Neural progenitor cell (in vitro differentiated cells): ENCODE data around the gene STARD8. TPM values are rescaled to one million over a fixed set of nuclear protein-coding genes. Genes with fewer than 3 reads are reported as not detected.

Experiments used
- DNase-seq: peaks from one replicate; pipeline ENCODE4 v3.0.0-alpha.2; 2016; ENCODE audit warnings: low spot score
- H2AFZ ChIP-seq: fragments of 200-600 bp; sonication (generic); replicated peaks from 2 replicates; pipeline ENCODE4 v1.6.1; 2016; ENCODE audit warnings: antibody characterized with exemption
- H3F3A ChIP-seq: fragments of 200-600 bp; sonication (generic); 2 replicates; pipeline ENCODE4 v1.6.1; 2016; ENCODE audit warnings: antibody characterized with exemption, low read depth
- H3K27ac ChIP-seq: fragments of 200-600 bp; sonication (generic); 2 replicates; pipeline ENCODE4 v1.5.1; 2016; ENCODE audit warnings: mild to moderate bottlenecking
- H3K27me3 ChIP-seq: fragments of 200-600 bp; sonication (generic); 2 replicates; pipeline ENCODE4 v1.6.1; 2016; ENCODE audit warnings: mild to moderate bottlenecking, moderate library complexity
- H3K36me3 ChIP-seq: fragments of 200-600 bp; sonication (generic); 2 replicates; pipeline ENCODE4 v1.5.1; 2016
- H3K4me1 ChIP-seq: fragments of 200-600 bp; sonication (generic); 2 replicates; pipeline ENCODE4 v1.6.1; 2016; ENCODE audit warnings: mixed run types
- H3K4me2 ChIP-seq: fragments of 200-600 bp; sonication (generic); 2 replicates; pipeline ENCODE4 v1.6.1; 2016
- H3K4me3 ChIP-seq: fragments of 200-600 bp; sonication (generic); 2 replicates; pipeline ENCODE4 v1.5.1; 2016
- H3K79me2 ChIP-seq: fragments of 200-600 bp; sonication (generic); 2 replicates; pipeline ENCODE4 v1.6.1; 2016; ENCODE audit warnings: low read depth
- H3K9ac ChIP-seq: fragments of 200-600 bp; sonication (generic); 2 replicates; pipeline ENCODE4 v1.6.1; 2016
- H3K9me3 ChIP-seq: fragments of 200-600 bp; sonication (generic); 2 replicates; pipeline ENCODE4 v1.5.1; 2016; ENCODE audit warnings: low read depth
- H4K20me1 ChIP-seq: fragments of 200-600 bp; sonication (generic); 2 replicates; pipeline ENCODE4 v1.6.1; 2016; ENCODE audit warnings: low read depth
- H3K27ac Mint-ChIP-seq: 3 replicates; pipeline ENCODE4 v1.8.0; 2021; ENCODE audit warnings: mixed read lengths
- H3K27me3 Mint-ChIP-seq: 2 replicates; pipeline ENCODE4 v1.8.0; 2022; ENCODE audit warnings: low read depth, mild to moderate bottlenecking, inconsistent platforms, moderate library complexity, mixed read lengths; ENCODE audit not compliant: insufficient read depth
- H3K36me3 Mint-ChIP-seq: 3 replicates; pipeline ENCODE4 v1.8.0; 2021; ENCODE audit warnings: mixed read lengths
- H3K4me1 Mint-ChIP-seq: 3 replicates; pipeline ENCODE4 v1.8.0; 2021; ENCODE audit warnings: mixed read lengths
- H3K4me3 Mint-ChIP-seq: 3 replicates; pipeline ENCODE4 v1.8.0; 2021; ENCODE audit warnings: mild to moderate bottlenecking, moderate library complexity, mixed read lengths
- H3K9me3 Mint-ChIP-seq: 3 replicates; pipeline ENCODE4 v1.8.0; 2020; ENCODE audit warnings: mixed read lengths
- CTCF ChIP-seq: fragments of 200-600 bp; sonication (generic); IDR thresholded peaks from 2 replicates; pipeline ENCODE4 v1.5.1; 2017; ENCODE audit warnings: antibody characterized with exemption, mild to moderate bottlenecking
- EZH2 ChIP-seq: fragments of 200-600 bp; sonication (generic); IDR thresholded peaks from 2 replicates; pipeline ENCODE4 v1.6.1; 2017; ENCODE audit warnings: antibody characterized with exemption, mild to moderate bottlenecking, moderate library complexity
- EZH2phosphoT487 ChIP-seq: fragments of 200-600 bp; sonication (generic); IDR thresholded peaks from 2 replicates; pipeline ENCODE4 v1.6.1; 2017; ENCODE audit warnings: antibody characterized with exemption
- total RNA-seq: library from RNA; depleted of rRNA; stranded (reverse); fragments of >200 nt; gene quantifications from 2 replicates; pipeline ENCODE4 v1.2.3, GENCODE V29; 2015; ENCODE audit warnings: low replicate concordance

The STARD8 gene
- total RNA-seq, 1 donor from 2014 or later = 0.82 TPM

- Mint-ChIP-seq H3K36me3 (no peaks in the 10 kb centered on the region), H3K4me3 (no peak overlapping the region), H3K9me3 (no peaks in the 10 kb centered on the region), H3K27me3 (peaks cover 7% of the 10 kb centered on the region), H3K27ac (no peak overlapping the region), H3K4me1 (peaks cover 5% of the 10 kb centered on the region)
- no peaks in the 10 kb centered on the region for H3K27me3 ChIP-seq
- no peaks in the 10 kb centered on the region for H3K36me3 ChIP-seq
- H3K79me2 ChIP-seq = no peaks in the 10 kb centered on the region
- no peak overlapping the region for H3K9ac ChIP-seq
- H3K4me1 ChIP-seq = peaks cover 4% of the 10 kb centered on the region
- H2AFZ ChIP-seq = no peak overlapping the region
- no peak for DNase-seq
- H4K20me1 ChIP-seq = no peaks in the 10 kb centered on the region
- H3K4me3 ChIP-seq = no peak overlapping the region
- TF ChIP-seq EZH2phosphoT487 (no peak), CTCF (no peak), EZH2 (no peak)
- no peaks in the 10 kb centered on the region for H3K9me3 ChIP-seq
- no peak overlapping the region for H3K4me2 ChIP-seq
- no peak overlapping the region for H3K27ac ChIP-seq
- H3F3A ChIP-seq = no peaks in the 10 kb centered on the region
Measured at GRCh38 chrX:68644861-68645260, 2.6 kb upstream of the STARD8 start.

- H3K27ac ChIP-seq = no peak overlapping the region
- no peak for TF ChIP-seq CTCF
- TF ChIP-seq EZH2 = no peak
- no peak for TF ChIP-seq EZH2phosphoT487
Measured at GRCh38 chrX:68646421-68646820, 1.0 kb upstream of the STARD8 start.

GRCh38 chrX:68648960-68649359 is 1.5 kb downstream of the STARD8 start:
- no peak overlapping the region for H3K4me3 ChIP-seq
- TF ChIP-seq CTCF = no peak
- no peak for TF ChIP-seq EZH2
- TF ChIP-seq EZH2phosphoT487 = no peak
- H3K27me3 Mint-ChIP-seq = peaks cover 18% of the 10 kb centered on the region
- H3K4me2 ChIP-seq = peak overlapping the region; percentile 40
- H3K79me2 ChIP-seq = no peaks in the 10 kb centered on the region
- H3K36me3 ChIP-seq = no peaks in the 10 kb centered on the region
- peaks cover 5% of the 10 kb centered on the region for H3K4me1 Mint-ChIP-seq
- no peaks in the 10 kb centered on the region for H4K20me1 ChIP-seq
- no peak overlapping the region for H3K4me3 Mint-ChIP-seq
- H2AFZ ChIP-seq = peak overlapping the region; percentile 1
- peaks cover 4% of the 10 kb centered on the region for H3K4me1 ChIP-seq
- H3F3A ChIP-seq = no peaks in the 10 kb centered on the region
- DNase-seq = peak; percentile 66
- H3K36me3 Mint-ChIP-seq = no peaks in the 10 kb centered on the region
- peaks cover 4% of the 10 kb centered on the region for H3K9me3 Mint-ChIP-seq
- no peaks in the 10 kb centered on the region for H3K9me3 ChIP-seq
- no peak overlapping the region for H3K27ac ChIP-seq
- no peaks in the 10 kb centered on the region for H3K27me3 ChIP-seq
- H3K9ac ChIP-seq = no peak overlapping the region
- H3K27ac Mint-ChIP-seq = peak overlapping the region; percentile 4

More at GRCh38 chrX:68646421-68646820, 1.0 kb upstream of the STARD8 start:
- Mint-ChIP-seq H3K9me3 (no peaks in the 10 kb centered on the region), H3K27me3 (peaks cover 11% of the 10 kb centered on the region), H3K4me3 (no peak overlapping the region), H3K27ac (no peak overlapping the region), H3K36me3 (no peaks in the 10 kb centered on the region), H3K4me1 (peaks cover 5% of the 10 kb centered on the region)
- no peak overlapping the region for H3K4me2 ChIP-seq
- no peaks in the 10 kb centered on the region for H3K36me3 ChIP-seq
- H3K4me3 ChIP-seq = no peak overlapping the region
- H3K27me3 ChIP-seq = no peaks in the 10 kb centered on the region
- no peak for DNase-seq
- no peaks in the 10 kb centered on the region for H3F3A ChIP-seq
- no peak overlapping the region for H3K9ac ChIP-seq
- H3K79me2 ChIP-seq = no peaks in the 10 kb centered on the region
- no peaks in the 10 kb centered on the region for H3K9me3 ChIP-seq
- no peak overlapping the region for H2AFZ ChIP-seq
- H4K20me1 ChIP-seq = no peaks in the 10 kb centered on the region
- peaks cover 4% of the 10 kb centered on the region for H3K4me1 ChIP-seq
